Right lobe of liver (tissue), 4 donors: Measurements from ENCODE around the gene PLXNA2.

Experiments used
- POLR2A ChIP-seq: fragments of 450-650 bp; IDR thresholded peaks from one replicate; pipeline ENCODE4 v1.6.1; 2017; ENCODE audit warnings: antibody characterized with exemption, mild to moderate bottlenecking
- TF ChIP-seq, protein P1 (sequence below), 4 donors: fragments of 200-600 bp in 3 of 4; fragments of 450-650 bp in 1 of 4; IDR thresholded peaks; one replicate each; pipeline versions ENCODE4 v1.5.1 to v1.8.0; 2016 to 2022; ENCODE audit warnings: antibody characterized with exemption in 4 of 4, mild to moderate bottlenecking in 2 of 4
- donor health status: DM: no; HTN: no; CAD: no.
- donor health status: DM: no; HTN: no; CAD: no.
- donor health status: DM: no; HTN: yes; CAD: no.

- TF ChIP-seq POLR2A: no peak
- TF ChIP-seq, protein P1, sequence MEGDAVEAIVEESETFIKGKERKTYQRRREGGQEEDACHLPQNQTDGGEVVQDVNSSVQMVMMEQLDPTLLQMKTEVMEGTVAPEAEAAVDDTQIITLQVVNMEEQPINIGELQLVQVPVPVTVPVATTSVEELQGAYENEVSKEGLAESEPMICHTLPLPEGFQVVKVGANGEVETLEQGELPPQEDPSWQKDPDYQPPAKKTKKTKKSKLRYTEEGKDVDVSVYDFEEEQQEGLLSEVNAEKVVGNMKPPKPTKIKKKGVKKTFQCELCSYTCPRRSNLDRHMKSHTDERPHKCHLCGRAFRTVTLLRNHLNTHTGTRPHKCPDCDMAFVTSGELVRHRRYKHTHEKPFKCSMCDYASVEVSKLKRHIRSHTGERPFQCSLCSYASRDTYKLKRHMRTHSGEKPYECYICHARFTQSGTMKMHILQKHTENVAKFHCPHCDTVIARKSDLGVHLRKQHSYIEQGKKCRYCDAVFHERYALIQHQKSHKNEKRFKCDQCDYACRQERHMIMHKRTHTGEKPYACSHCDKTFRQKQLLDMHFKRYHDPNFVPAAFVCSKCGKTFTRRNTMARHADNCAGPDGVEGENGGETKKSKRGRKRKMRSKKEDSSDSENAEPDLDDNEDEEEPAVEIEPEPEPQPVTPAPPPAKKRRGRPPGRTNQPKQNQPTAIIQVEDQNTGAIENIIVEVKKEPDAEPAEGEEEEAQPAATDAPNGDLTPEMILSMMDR (IDR thresholded peaks at IDR 0.05): no peak
Observed at GRCh38 chr1:208180421-208180820, 63.8 kb downstream of the PLXNA2 start.
